ENCODE results near the gene ZNF598. TPM values are rescaled to one million over a fixed set of nuclear protein-coding genes. Genes with fewer than 3 reads are reported as not detected.

The ZNF598 gene
- polyA plus RNA-seq (2014; cell fraction: cytosol; rRNA removed) = 54.0 and 59.4 TPM in 2 replicates
- 160 and 226 TPM in 2 replicates for polyA plus RNA-seq (2014; cell fraction: nucleus; rRNA removed)

- peak; percentile 84 for DNase-seq (ENCODE audit: low spot score)
These were observed at the start of gene ZNF598 for GRCh38 chr16:2009791-2010510. ZNF598 (minus strand) TSS chr16:2009821.

- no peak for DNase-seq (ENCODE audit: low spot score)
These were observed 49.3 kb upstream of the ZNF598 start for GRCh38 chr16:2058872-2059271.

- DNase-seq (ENCODE audit: low spot score) = no peak
These were observed 48.8 kb upstream of the ZNF598 start for GRCh38 chr16:2058420-2058819.

GRCh38 chr16:2057438-2057837, 47.8 kb upstream of the ZNF598 start:
- no peak for DNase-seq (ENCODE audit: low spot score)

- no peak for DNase-seq (ENCODE audit: low spot score)
These were observed 47.2 kb upstream of the ZNF598 start for GRCh38 chr16:2056681-2057407.

GRCh38 chr16:2056077-2056476, 46.5 kb upstream of the ZNF598 start:
- no peak for DNase-seq (ENCODE audit: low spot score)

- no peak for DNase-seq (ENCODE audit: low spot score)
These were observed 45.1 kb upstream of the ZNF598 start for GRCh38 chr16:2054543-2055245.

GRCh38 chr16:2053897-2054296, 44.3 kb upstream of the ZNF598 start:
- DNase-seq (ENCODE audit: low spot score) = no peak

GRCh38 chr16:2053211-2053610, 43.6 kb upstream of the ZNF598 start:
- DNase-seq (ENCODE audit: low spot score) = no peak

GRCh38 chr16:2048116-2048543, 38.5 kb upstream of the ZNF598 start:
- no peak for DNase-seq (ENCODE audit: low spot score)

- DNase-seq (ENCODE audit: low spot score) = peak; percentile 95
These were observed 37.9 kb upstream of the ZNF598 start, which contains the start of the genes NTHL1 and TSC2 for GRCh38 chr16:2047330-2048115. NTHL1 (minus strand) TSS chr16:2047834; CDS start chr16:2047823, 11 bp downstream. TSC2 (plus strand) TSS chr16:2047985; CDS start chr16:2048616, 631 bp downstream.

- no peak for DNase-seq (ENCODE audit: low spot score)
These were observed 37.3 kb upstream of the ZNF598 start for GRCh38 chr16:2046893-2047329.

- DNase-seq (ENCODE audit: low spot score) = no peak
These were observed 36.6 kb upstream of the ZNF598 start for GRCh38 chr16:2045965-2046892.

- DNase-seq (ENCODE audit: low spot score) = no peak
These were observed 34.9 kb upstream of the ZNF598 start for GRCh38 chr16:2044541-2044940.

GRCh38 chr16:2043667-2044451, 34.2 kb upstream of the ZNF598 start:
- no peak for DNase-seq (ENCODE audit: low spot score)

- no peak for DNase-seq (ENCODE audit: low spot score)
These were observed 33.5 kb upstream of the ZNF598 start for GRCh38 chr16:2042986-2043666.

- no peak for DNase-seq (ENCODE audit: low spot score)
These were observed 32.8 kb upstream of the ZNF598 start for GRCh38 chr16:2042171-2042985.
